HG02973 (cell line): ENCODE data around the gene IQSEC1.
A peak's percentile ranks its signal among the peaks of the same experiment; 100 is the strongest.
"Not testable (repeated sequence)": the region's sequence is repeated elsewhere in the genome, so short reads cannot be mapped to it uniquely, and the experiment has no call there.

Experiments used
- ATAC-seq: cut with Tn5 transposase; IDR thresholded peaks from one replicate; pipeline ENCODE4 v1.9.1; 2021; ENCODE audit warnings: moderate library complexity; ENCODE audit not compliant: unreplicated experiment

Gene IQSEC1

DNA sequence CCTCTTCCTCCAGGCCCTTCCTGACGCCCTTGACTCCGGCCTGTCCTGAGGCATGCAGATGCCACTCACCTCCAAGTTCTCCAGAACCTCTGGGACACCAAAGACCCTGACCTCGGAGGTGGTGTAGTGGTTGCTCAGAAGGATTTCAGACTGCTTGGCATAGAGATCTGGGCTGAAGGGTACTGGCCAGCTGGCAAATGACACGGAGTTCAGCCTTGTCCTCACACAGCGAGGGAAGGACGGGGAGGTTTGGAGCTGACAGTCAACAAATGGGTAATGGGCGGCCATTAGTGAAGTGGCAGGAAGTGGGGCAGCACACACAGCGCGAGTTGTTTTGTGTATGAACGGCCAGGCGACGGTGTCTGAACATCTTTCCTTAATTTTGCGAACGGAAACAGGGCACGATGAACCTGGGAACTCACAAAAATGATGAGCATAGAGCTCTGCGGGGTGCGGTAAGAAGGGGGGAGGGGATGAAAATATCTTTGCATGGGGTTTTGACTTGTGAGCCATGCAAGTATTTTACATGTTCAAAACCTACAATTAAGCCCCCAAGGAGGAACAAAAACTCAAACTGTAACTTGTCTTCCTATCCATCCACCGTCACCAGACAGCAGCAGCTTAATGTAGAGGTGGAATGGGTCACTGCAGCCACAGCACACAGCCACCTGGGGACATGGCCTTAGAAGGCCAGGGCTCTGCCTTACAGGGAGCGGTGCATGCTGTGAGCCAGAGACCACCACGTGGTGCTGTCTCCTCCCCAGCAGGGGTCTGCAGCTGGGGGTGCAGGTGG is 188.2 kb downstream of the IQSEC1 start:
- no peak for ATAC-seq

DNA sequence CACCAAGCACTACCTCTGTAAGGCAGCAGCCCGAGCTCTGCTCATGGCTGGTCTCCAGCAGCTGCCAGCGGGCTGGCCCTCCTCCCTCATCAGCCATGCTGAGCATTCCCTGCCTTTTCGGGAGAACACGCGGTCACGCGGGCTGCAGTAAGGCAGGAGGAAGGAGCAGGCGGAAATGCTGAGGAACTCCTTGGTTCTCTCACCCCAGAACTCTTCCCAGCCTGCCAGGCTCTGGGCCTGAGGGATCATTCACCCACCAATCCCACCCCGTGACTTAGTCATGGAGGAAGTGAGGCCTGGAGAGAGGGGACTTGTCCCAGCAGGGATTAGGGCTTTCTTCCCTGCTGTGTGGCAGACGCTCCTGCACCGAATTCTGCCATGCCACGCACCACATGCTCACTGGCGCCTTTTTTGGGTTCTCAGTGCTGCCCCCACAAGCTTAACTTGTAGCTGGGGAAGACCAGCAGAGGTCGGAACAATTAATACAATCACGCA is 189.0 kb downstream of the IQSEC1 start:
- ATAC-seq: no peak

DNA sequence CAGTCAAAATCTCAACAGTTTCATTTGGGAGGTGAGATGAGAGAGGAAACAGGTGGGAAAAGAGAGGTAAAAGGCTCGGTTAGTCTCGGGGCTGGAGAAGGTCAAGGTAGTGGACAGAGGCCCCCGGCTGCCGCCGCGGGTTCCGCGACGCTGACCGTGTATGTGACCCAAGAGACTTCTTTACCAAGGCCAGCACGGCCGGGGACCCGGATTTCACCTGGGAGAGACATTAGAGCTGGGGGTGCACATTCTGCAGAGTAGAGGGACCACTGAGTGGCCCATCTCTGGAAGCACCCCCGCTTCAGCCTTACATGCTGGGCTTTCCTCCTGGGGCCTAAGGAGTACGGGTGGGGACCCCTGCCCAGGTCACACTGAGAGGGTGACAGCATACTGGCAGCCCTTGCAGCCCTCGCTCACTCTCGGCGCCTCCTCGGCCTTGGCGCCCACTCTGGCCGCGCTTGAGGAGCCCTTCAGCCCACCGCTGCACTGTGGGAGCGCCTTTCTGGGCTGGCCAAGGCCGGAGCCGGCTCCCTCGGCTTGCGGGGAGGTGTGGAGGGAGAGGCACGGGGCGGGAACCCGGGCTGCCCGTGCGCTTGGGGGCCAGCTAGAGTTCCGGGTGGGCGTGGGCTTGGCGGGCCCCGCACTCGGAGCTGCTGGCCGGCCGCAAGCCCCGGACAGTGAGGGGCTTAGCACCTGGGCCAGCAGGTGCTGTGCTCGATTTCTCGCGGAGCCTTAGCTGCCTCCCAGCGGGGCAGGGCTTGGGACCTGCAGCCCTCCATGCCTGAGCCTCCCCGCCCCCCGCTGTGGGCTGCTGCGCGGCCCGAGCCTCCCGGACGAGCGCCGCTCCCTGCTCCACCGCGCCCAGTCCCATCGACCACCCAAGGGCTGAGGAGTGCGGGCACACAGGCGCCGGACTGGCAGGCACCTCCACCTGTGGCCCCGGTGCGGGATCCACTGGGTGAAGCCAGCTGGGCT is 190.6 kb downstream of the IQSEC1 start:
- no peak for ATAC-seq

DNA sequence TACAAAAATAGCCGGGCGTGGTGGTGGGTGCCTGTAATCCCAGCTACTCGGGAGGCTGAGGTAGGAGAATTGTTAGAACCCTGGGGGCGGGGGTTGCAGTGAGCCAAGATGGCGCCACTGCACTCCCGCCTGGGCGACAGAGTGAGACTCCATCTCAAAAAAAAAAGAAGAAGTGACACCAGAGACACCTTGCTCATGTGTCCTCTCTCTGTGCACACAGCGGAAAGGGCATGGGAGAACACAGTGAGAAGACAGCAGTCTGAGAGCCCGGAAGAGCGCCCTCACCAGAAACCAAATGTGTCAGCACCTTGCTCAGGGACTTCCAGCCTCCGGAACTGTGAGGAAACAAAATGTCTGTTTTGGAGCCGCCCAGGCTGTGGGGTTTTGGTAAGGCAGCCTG is 191.4 kb downstream of the IQSEC1 start:
- ATAC-seq: not testable (repeated sequence)

DNA sequence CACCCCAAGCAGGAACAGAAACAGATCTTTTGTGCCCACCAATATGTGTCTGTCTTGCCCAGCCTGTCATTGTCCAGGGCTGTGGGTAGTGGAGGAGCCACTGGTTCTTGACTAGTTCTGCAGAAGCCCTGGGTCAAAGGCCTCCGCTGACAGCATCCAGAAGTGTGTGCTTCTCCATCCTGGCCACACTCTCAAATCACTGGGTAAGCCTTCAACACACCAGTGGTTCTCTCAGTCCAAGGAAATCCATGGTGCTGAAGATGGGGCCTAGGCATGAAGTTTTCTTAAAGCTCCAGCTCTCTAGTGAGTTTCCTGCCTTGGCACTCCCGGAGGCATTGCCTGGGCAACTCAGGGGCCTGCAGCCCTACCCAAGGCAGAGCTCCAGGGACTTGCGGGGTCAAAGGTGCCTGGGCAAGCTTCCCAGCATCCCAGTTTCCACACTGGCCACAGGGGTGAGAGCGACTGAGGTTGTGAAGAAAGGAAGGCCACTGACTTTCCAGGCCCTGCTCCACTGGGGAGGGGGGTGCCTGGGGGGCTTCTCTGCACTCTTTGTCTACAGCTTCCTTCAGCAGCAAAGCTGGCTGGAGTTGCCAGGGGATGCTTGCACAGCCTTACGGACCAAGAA is 193.9 kb downstream of the IQSEC1 start:
- no peak for ATAC-seq

DNA sequence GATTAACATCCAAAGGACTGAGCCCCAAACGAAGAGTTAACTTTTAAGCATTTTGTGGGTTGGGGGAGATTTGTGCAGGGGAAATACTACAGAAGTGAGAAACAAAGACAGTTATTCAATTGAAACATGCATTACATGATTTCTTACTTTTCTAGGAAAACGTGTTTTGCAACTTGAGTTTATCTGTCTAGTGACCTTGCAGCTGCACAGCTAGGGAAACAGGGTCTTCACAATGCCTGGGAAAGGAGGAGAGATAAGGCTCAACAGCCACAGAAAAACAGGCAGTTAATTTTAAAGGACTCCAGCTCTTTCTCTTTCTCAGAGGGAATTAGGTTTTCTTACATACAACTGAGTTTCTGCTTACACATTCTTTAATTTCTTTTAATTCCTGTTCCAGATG is 194.5 kb downstream of the IQSEC1 start:
- ATAC-seq: not testable (repeated sequence)

DNA sequence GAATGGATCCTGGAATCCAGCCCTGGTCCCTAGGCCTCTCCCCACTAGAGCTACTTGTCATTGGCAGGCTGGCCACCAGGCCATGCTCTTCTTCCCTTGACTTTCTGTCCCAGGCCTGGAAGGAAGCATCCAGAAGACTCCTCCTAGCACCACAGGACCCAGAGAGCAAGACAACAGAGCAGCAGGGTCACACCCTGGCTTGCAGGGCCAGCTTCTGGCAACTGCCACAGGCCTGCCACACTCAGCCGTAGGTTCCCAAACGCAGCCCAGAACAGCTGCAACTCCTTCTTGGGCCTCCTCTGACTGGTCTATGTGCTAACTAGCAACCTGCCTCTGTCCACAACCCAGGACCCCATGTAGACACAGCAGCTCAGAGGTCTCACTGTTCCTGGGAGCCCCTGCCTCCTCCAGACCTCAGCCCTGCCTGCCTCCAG is 195.1 kb downstream of the IQSEC1 start:
- no peak for ATAC-seq

DNA sequence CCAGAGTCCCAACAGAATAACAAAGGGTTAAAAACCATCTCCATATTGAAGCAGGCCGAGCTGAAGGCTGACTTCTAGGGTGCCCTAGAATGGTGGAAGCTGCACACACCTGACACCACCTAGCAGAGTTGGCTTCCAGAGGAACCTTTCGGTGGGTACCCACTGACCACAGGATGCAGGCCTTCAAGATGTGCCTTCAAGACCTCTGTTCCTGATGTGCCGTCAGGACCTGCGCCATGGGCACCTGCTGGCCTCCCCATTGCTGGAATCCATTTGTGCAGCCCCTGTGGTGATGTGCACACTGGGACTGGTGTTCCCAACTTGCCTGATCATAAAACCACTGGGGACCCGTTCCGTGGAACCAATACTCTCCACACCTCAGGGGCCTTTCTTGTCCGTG is 196.2 kb downstream of the IQSEC1 start:
- no peak for ATAC-seq

DNA sequence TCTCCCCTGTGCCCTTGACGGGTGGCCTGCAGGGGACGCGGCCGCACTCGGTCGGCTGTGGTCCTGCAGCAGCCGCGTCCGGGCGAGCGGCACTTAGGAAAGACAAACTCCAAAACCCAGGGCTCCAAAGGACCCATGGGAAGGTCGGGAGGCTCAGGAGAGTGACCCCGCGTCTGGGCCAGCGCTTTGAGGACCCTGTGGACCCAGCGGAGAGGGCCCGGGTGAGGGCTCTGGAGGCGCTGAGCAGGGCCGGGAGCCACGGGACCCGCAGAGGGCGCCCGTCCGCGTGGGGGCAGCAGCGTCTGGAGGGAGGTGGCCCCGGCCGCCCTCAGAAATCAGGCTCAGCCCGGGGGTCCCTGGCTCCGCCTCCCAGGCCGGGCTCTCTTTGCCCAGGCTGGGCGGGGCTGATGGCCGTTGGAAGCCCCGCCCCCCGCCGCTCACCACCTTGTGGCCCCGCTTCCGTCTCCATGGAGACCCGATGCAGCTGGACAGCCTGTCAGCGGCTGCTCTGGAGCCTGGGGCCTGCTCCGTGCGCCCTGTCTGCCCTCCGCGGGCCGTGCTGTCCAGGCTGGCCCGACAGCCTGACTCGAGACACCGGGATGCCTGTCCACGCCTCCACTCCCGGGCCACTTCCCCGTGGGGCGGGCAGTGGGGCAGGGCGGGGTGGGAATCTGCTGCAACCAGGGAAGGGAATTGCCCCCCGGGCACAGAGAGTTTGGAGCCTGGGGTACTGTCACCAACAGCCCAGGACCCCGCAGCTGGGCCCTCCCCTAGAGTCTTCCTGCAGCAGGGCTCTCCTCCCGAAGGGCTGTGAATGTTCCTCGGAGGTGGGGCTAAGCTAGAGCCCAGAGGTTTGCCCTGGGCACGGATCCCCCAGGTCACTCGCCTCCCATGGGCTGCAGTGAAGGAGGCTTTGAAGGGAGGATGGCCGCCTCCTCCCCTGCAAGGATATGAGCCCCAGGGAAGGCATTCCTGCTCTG is 197.1 kb downstream of the IQSEC1 start:
- ATAC-seq: no peak

DNA sequence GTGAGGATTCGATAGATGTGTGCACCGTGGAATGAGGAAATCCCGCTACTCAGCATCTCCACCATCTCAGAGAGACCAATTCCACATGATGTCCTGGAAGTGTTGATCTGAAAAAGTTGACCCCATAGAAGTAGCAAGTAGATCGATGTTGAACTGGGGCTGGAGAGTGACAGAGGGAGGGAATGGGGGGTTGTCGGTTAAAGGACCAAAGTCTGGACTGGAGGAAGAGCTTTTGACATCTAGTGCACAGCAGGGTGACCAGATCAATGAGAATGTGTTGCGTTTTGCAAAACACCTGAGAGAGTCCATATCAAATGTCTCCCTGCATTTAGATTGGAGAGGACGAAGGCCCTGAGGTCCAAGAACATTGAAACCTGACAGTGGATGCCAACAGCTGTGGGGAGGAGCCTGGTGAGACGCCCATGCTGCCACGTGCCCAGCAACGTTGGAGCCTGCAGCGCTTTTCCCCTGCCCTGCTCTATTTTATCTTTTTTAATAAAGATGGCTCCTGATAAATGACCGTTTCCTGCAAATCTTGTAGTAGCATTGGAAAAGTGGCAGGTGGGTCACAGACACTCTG is 201.7 kb downstream of the IQSEC1 start:
- ATAC-seq: no peak

DNA sequence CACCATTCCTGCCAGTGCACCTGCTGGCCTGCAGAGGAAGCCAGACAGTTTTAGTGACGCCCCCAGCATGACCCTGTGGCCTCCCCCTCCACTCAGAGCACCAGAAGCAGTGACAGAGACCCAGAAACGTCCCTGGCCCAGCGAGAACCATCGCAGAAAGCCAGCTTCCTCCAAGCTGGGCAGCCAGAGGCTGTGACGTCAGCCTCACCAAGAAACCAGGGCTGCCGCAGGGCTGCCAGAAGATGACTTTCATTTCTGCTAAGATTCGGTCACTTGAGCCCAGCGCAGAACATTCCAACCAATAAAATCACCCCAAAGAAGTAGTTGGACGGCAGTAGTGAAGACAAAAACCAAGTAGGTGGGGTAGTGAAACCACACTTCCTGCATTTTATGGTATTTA is 202.3 kb downstream of the IQSEC1 start:
- no peak for ATAC-seq

DNA sequence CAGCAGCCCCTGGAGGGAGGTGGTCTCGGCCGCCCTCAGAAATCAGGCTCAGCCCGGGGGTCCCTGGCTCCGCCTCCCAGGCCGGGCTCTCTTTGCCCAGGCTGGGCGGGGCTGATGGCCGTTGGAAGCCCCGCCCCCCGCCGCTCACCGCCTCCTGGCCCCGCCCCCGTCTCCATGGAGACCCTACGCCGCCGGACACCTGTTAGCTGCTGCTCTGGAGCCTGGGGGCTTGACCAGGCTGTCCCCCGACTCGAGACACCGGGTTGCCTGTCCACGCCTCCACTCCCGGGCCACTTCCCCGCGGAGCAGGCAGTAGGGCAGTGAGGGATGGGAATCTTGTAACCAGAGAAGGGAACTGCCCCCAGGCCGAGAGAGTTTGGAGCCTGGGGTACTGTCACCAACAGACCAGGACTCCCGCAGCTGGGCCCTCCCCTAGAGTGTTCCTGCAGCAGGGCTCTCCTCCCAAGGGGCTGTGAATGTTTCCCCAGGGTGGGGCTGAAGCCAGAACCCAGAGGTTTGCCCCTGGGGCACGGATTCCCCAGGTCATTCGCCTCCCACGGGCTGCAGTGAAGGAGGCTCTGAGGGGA is 204.1 kb downstream of the IQSEC1 start:
- ATAC-seq: peak; percentile 45

DNA sequence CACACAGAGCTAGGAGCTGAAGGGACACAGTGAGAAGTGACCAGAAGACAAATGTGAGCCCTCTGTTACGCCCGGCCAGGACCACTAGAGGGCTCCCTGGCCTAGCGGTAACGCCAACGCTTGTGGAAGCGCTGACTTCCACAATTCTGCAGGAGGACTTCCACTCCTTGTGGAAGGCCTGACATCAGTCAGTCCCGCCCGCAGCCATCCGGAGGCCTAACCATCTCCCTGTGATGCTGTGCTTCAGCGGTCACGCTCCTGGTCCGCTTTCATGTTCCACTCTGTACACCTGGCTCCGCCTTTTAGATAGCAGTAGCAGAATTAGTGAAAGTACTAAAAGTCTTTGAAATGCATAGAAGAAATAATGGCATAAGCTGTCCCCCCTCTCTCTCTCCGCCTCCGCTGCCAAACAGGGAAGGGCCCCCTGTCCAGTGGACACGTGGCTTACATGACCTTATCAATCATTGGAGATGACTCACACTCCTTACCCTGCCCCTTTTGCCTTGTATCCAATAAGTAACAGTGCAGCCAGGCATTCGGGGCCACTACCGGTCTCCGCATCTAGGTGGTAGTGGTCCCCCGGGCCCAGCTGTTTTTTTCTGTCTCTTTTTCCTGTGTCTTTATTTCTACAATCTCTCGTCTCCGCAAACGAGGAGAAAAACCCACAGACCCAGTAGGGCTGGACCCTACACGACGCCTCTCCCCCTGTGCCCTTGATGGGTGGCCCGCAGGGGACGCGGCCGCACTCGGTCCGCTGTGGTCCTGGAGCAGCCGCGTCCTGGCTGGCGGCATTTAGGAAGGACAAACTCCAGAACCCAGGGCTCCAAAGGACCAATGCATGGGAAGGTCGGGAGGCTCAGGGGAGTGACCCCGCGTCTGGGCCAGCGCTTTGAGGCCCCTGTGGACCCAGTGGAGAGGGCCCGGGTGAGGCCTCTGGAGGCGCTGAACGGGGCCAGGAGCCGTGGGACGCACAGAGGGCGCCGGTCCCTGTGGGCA is 204.9 kb downstream of the IQSEC1 start:
- peak; percentile 53 for ATAC-seq

DNA sequence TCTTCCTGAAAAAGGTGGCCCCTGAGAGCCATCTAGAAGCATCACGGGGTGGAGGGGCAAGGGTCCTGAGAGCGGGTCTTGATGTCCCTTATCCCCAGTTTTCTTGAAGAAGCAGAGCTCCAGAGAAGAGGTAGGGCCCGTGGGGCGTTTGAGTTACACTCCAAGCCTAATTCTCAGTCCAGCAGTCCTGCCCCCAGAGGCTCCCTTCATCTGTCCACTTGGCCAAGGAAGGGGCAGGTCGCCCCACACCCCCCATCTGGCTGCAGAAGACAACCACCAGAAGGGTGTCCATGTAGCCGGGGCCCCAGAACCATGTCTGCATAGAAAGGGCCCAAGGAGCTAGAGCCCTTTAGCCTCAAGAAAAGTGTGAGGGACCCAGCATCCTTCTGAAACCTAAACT is 206.4 kb downstream of the IQSEC1 start:
- ATAC-seq: no peak

DNA sequence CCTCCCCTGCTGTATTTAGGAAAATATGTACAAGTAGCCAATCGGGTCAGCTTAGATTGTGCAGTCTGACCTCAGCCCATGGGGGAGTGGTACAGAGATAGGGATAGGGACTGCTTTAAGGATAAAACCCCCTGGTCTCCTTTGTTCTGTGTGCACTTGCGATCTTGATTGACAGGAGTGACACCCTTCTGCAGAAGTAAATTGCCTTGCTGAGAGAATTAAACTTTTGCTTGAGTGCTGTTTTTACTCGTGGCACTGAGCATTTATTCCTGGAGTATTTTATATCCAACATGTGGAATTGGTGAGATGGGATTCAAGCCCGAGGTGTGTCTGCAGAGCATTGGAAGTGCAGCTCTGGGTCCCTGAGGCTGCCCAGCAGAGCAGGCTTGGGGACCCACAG is 208.0 kb downstream of the IQSEC1 start:
- no peak for ATAC-seq

DNA sequence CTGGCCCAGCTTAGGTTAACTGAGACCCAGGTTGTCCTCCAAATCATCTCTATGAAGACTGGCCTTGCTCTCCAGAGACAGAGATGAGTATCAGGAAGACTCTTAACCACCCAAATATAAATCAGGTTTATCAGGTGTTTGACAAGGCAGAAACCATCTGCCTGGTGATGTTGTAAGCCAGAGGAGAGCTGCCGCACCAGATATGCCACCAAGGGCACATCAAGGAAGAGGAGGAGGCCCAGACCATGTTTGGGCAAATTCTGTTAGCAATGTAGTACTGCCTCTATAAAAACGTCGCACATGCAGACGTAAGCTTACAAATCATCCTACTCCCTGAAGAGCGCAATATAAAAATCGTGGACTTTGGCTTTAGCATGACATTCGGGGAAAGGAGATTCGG is 210.8 kb downstream of the IQSEC1 start:
- no peak for ATAC-seq

DNA sequence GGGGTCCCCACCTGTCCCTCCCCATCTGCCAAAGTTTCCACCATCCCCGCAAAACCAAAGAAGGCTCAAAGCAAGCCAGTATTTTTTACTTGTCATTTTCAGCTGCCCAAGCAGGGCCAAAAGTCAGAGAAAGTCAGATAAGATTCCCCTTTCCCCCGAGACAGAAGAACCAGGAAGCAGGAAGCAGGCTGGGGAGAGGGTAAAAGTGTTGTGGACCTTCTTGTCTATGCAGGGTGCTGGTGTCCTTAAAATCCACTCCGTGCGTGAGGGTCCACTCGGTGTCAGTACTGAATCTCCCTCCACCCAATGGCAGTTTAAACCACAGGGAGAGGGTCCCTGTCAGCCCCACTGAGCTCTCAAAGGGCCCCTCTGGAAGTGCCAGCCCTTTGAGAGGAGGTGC is 211.6 kb downstream of the IQSEC1 start:
- no peak for ATAC-seq

DNA sequence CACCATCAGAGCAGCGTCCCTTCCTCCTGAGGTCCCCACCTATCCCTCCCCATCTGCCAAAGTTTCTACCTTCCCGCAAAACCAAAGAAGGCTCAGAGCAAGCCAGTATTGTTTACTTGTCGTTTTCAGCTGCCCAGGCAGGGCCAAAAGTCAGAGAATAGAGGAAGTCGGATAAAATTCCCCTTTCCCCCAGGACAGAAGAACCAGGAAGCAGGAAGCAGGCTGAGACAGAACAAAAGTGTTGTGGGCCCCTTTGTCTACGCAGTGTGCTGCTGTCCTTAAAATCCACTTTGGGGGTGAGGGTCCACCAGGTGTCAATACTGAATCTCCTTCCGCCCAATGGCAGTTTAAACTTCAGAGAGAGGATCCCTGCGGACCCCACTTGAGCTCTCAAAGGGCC is 213.4 kb downstream of the IQSEC1 start:
- ATAC-seq: no peak
